ENCODE data around the gene GSAP. TPM values are rescaled to one million over a fixed set of nuclear protein-coding genes. Genes with fewer than 3 reads are reported as not detected.

The GSAP gene
- total and polyA plus RNA-seq, 3 experiments from 2014 or later = 2.0 to 11.9 (median 2.9) TPM

GRCh38 chr7:77415476-77415822, 700 bp downstream of the GSAP start:
- peak overlapping the region; percentile 76 to 91 (median 83) for H3K4me3 Mint-ChIP-seq
- H3K27ac Mint-ChIP-seq = peak overlapping the region; percentile 17 to 82 (median 50)
- H3K4me1 Mint-ChIP-seq = peaks cover 32 to 59% (median 47%) of the 10 kb centered on the region in 3 donors
- H3K27me3 ChIP-seq (ENCODE audit: insufficient read depth, low read length, poor library complexity, severe bottlenecking) = no peaks in the 10 kb centered on the region
- ChIA-PET CTCF (interaction anchor here (0.6 to 2.3 kb wide), 5 partner anchors 9 to 285 kb away, joined by 3 to 9 read pairs (median 4); no protein-coding TSS in a partner anchor), POLR2A (interaction anchor here (0.5 to 1.9 kb wide), 5 partner anchors 9 to 130 kb away, joined by 3 to 10 read pairs (median 5); no protein-coding TSS in a partner anchor)
- H3K27me3 Mint-ChIP-seq = peaks cover 0 to 1% of the 10 kb centered on the region in 2 donors
- H3K4me1 ChIP-seq (ENCODE audit: insufficient read depth, low read length) = peaks cover 28% of the 10 kb centered on the region
- no peaks in the 10 kb centered on the region for H3K9me3 Mint-ChIP-seq
- H3K27ac ChIP-seq (ENCODE audit: low read depth, low read length) = peak overlapping the region; percentile 53
- peaks cover 0 to 3% (median 0%) of the 10 kb centered on the region in 3 donors for H3K36me3 Mint-ChIP-seq
- peak overlapping the region; percentile 72 for H3K4me3 ChIP-seq (ENCODE audit: low read length)
- H3K36me3 ChIP-seq (ENCODE audit: insufficient read depth, low read length) = no peaks in the 10 kb centered on the region
- no peaks in the 10 kb centered on the region for H3K9me3 ChIP-seq (ENCODE audit: low read length)
- DNase-seq = peak in 4 of 5 donors; percentile 6 to 48 (median 34)

DNA sequence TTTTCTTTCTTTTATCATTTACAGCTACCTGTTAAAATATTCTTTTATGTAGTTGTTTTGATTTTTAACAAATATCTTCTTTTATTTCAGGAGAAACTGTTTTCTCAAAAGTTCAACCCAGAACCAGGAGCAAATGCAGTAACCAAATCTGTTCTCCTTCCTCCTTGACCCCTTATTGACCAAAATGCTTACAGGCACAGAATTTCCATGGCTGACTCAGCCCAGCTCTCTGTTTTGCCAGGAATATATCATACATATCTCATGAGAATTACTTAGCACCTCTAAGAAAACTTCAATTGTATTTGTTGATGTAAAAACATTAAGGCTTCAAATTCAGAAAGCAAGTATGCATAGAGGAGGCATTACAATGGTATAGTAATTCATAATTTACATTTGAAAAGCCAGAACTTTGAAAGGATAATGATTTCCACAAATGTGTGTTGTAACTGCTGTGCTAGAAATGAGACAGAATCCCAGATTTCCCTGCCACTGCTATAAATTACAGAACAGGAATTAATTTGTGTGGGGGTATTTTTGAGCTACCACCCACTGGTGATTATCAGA, 2.2 kb downstream of the GSAP start:
- Histone ChIP-seq H3K27me3 (ENCODE audit: insufficient read depth, low read length, poor library complexity, severe bottlenecking) (no peaks in the 10 kb centered on the region), H3K9me3 (ENCODE audit: low read length) (no peaks in the 10 kb centered on the region), H3K4me3 (ENCODE audit: low read length) (no peak overlapping the region), H3K4me1 (ENCODE audit: insufficient read depth, low read length) (peaks cover 28% of the 10 kb centered on the region), H3K36me3 (ENCODE audit: insufficient read depth, low read length) (no peaks in the 10 kb centered on the region), H3K27ac (ENCODE audit: low read depth, low read length) (no peak overlapping the region)
- Mint-ChIP-seq H3K4me3 (peak overlapping the region in 6 of 7 donors; percentile 67 to 90 (median 80)), H3K36me3 (peaks cover 0 to 3% (median 0%) of the 10 kb centered on the region in 3 donors), H3K9me3 (no peaks in the 10 kb centered on the region), H3K27ac (peak overlapping the region in 5 of 8 donors; percentile 18 to 90 (median 36)), H3K27me3 (peaks cover 0 to 1% of the 10 kb centered on the region in 2 donors), H3K4me1 (peaks cover 32 to 59% (median 47%) of the 10 kb centered on the region in 3 donors)
- CTCF ChIA-PET = interaction anchor here (1.1 to 2.0 kb wide), 3 partner anchors 7 to 82 kb away, joined by 3 to 9 read pairs (median 4); no protein-coding TSS in a partner anchor
- no peak for DNase-seq
- POLR2A ChIA-PET = interaction anchor here (0.6 kb wide), 1 partner anchor 82 kb away, joined by 5 read pairs; no protein-coding TSS in a partner anchor

DNA sequence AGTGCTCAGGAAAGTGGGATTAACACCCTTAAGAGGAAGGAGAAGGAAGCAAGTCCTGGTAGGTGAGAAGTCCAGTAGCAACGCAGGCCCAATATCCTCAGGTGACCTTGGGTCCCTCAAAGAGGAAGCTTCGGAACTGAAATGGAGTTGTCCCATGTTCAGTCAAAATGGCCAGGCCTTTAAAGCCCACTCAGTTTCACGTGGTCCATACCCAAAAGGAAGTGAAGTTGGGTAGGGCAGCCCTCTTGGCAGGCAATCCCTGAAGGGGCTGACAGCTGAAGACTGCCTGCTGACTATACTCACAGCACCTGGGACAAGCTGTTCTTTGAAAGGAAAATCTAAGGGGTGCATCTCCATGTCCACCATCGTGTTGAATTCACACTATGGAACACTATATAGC, 3.0 kb downstream of the GSAP start:
- POLR2A ChIA-PET = no interaction called here
- CTCF ChIA-PET = no interaction called here
- Mint-ChIP-seq H3K9me3 (no peaks in the 10 kb centered on the region), H3K4me1 (peaks cover 32 to 52% (median 47%) of the 10 kb centered on the region in 3 donors), H3K36me3 (peaks cover 0 to 3% (median 0%) of the 10 kb centered on the region in 3 donors), H3K4me3 (peak overlapping the region in 2 of 7 donors; percentile 4 to 90), H3K27me3 (peaks cover 0 to 1% of the 10 kb centered on the region in 2 donors), H3K27ac (peak overlapping the region in 1 of 8 donors; percentile 31)
- Histone ChIP-seq H3K36me3 (ENCODE audit: insufficient read depth, low read length) (no peaks in the 10 kb centered on the region), H3K4me3 (ENCODE audit: low read length) (no peak overlapping the region), H3K27ac (ENCODE audit: low read depth, low read length) (no peak overlapping the region), H3K27me3 (ENCODE audit: insufficient read depth, low read length, poor library complexity, severe bottlenecking) (no peaks in the 10 kb centered on the region), H3K9me3 (ENCODE audit: low read length) (no peaks in the 10 kb centered on the region), H3K4me1 (ENCODE audit: insufficient read depth, low read length) (peaks cover 28% of the 10 kb centered on the region)
- no peak for DNase-seq

DNA sequence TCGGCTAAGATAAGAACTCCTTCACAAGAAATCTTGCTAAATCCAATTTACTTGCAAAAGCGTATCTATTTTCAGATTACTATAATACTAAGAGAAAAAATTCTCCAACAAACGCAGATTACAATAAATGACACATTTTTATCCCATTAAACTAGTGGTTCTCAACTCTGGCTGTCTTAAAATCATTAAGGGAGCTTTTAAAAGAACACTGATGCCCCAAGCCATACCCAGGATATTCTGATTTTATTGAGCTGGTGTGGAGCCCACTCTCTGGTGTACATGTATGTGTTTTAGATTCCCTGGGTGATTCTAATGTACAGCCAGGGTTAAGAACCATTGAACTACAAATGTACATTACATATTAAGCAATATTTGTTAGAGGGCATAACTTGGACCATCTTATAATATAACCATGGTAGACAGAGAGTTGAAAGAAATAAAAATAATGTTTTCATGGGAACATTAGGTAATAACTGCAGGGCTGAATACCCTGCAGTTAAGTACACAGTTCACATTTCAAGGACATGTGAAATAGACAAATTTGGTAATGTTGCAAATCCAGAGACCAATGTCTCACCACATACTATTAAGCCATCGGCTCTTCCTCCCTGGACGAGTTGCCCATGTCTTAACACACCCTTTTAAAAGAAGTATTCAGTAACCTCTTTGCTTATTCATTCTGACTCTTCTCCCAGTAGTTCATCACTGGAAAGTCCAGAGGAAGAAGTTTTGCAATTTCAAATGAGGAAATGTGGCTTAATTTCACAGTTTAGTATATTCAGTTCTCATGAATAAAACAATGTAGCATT, 6.2 kb downstream of the GSAP start:
- Histone ChIP-seq H3K27ac (ENCODE audit: low read depth, low read length) (no peak overlapping the region), H3K27me3 (ENCODE audit: insufficient read depth, low read length, poor library complexity, severe bottlenecking) (no peaks in the 10 kb centered on the region), H3K9me3 (ENCODE audit: low read length) (no peaks in the 10 kb centered on the region), H3K36me3 (ENCODE audit: insufficient read depth, low read length) (no peaks in the 10 kb centered on the region), H3K4me1 (ENCODE audit: insufficient read depth, low read length) (peaks cover 13% of the 10 kb centered on the region), H3K4me3 (ENCODE audit: low read length) (no peak overlapping the region)
- Mint-ChIP-seq H3K9me3 (no peaks in the 10 kb centered on the region), H3K27me3 (peaks cover 0 to 1% of the 10 kb centered on the region in 2 donors), H3K27ac (no peak overlapping the region), H3K36me3 (no peaks in the 10 kb centered on the region), H3K4me3 (no peak overlapping the region), H3K4me1 (peaks cover 22 to 41% (median 37%) of the 10 kb centered on the region in 3 donors)
- DNase-seq = no peak
- CTCF ChIA-PET = no interaction called here
- POLR2A ChIA-PET = no interaction called here

DNA sequence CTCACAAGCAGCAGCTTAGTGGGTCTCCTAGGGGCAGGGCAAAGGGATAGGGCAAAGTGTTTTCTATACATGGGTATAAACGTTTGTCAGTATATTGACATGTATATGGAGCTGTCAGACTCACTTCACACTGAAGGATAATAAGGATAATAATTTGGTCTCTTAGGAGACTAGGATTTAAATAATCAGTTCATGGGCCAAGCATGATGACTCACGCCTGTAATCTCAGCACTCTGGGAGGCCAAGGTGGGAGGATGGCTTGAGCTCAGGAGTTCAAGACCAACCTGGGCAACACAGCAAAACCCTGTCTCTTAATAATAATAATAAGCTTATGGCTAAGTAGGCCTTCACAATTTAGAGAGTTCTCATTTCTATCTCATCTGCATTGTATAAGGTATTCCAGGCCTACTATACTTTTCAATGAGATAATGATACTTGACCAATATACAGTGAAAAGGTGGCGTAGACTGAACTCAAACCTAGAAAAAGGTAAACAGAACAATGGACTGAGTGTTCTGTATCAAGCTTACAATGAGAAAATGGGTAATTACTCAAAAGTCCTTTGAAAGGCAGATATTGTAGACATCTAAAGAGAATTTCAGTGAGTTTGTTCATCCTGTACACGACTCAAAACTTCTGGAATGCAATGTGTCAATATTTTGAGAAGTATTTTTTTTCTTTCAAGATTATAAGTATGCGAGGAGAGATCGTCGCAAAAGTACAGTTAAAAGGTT, 7.0 kb downstream of the GSAP start:
- Histone ChIP-seq H3K4me1 (ENCODE audit: insufficient read depth, low read length) (peaks cover 6% of the 10 kb centered on the region), H3K36me3 (ENCODE audit: insufficient read depth, low read length) (no peaks in the 10 kb centered on the region), H3K27me3 (ENCODE audit: insufficient read depth, low read length, poor library complexity, severe bottlenecking) (no peaks in the 10 kb centered on the region), H3K4me3 (ENCODE audit: low read length) (no peak overlapping the region), H3K9me3 (ENCODE audit: low read length) (no peaks in the 10 kb centered on the region), H3K27ac (ENCODE audit: low read depth, low read length) (no peak overlapping the region)
- H3K9me3 Mint-ChIP-seq = no peaks in the 10 kb centered on the region
- DNase-seq = no peak
- CTCF ChIA-PET = no interaction called here
- no peaks in the 10 kb centered on the region for H3K36me3 Mint-ChIP-seq
- H3K4me3 Mint-ChIP-seq = no peak overlapping the region
- POLR2A ChIA-PET = no interaction called here
- H3K4me1 Mint-ChIP-seq = peaks cover 18 to 33% (median 29%) of the 10 kb centered on the region in 3 donors
- no peak overlapping the region for H3K27ac Mint-ChIP-seq
- no peaks in the 10 kb centered on the region for H3K27me3 Mint-ChIP-seq

GRCh38 chr7:77407906-77408305, 8.2 kb downstream of the GSAP start:
- no peaks in the 10 kb centered on the region for H3K36me3 ChIP-seq (ENCODE audit: insufficient read depth, low read length)
- no peaks in the 10 kb centered on the region for H3K27me3 ChIP-seq (ENCODE audit: insufficient read depth, low read length, poor library complexity, severe bottlenecking)
- Mint-ChIP-seq H3K4me1 (peaks cover 8 to 20% (median 16%) of the 10 kb centered on the region in 3 donors), H3K27ac (no peak overlapping the region), H3K27me3 (no peaks in the 10 kb centered on the region), H3K36me3 (peaks cover 0 to 5% (median 0%) of the 10 kb centered on the region in 3 donors), H3K4me3 (no peak overlapping the region), H3K9me3 (no peaks in the 10 kb centered on the region)
- DNase-seq = no peak
- H3K27ac ChIP-seq (ENCODE audit: low read depth, low read length) = no peak overlapping the region
- POLR2A ChIA-PET = no interaction called here
- H3K4me3 ChIP-seq (ENCODE audit: low read length) = no peak overlapping the region
- peaks cover under 1% of the 10 kb centered on the region for H3K4me1 ChIP-seq (ENCODE audit: insufficient read depth, low read length)
- CTCF ChIA-PET = no interaction called here
- no peaks in the 10 kb centered on the region for H3K9me3 ChIP-seq (ENCODE audit: low read length)

GRCh38 chr7:77406421-77406820, 9.7 kb downstream of the GSAP start:
- no peak overlapping the region for H3K4me3 ChIP-seq (ENCODE audit: low read length)
- no peak overlapping the region for H3K27ac ChIP-seq (ENCODE audit: low read depth, low read length)
- H3K4me1 Mint-ChIP-seq = peaks cover 4 to 11% (median 8%) of the 10 kb centered on the region in 3 donors
- no peaks in the 10 kb centered on the region for H3K4me1 ChIP-seq (ENCODE audit: insufficient read depth, low read length)
- H3K4me3 Mint-ChIP-seq = no peak overlapping the region
- H3K27ac Mint-ChIP-seq = no peak overlapping the region
- ChIA-PET POLR2A (interaction anchor here (1.0 kb wide), 1 partner anchor 9 kb away, joined by 3 read pairs; no protein-coding TSS in a partner anchor), CTCF (interaction anchor here (1.1 kb wide), 1 partner anchor 8 kb away, joined by 3 read pairs; no protein-coding TSS in a partner anchor)
- H3K36me3 ChIP-seq (ENCODE audit: insufficient read depth, low read length) = no peaks in the 10 kb centered on the region
- H3K27me3 Mint-ChIP-seq = peaks cover 0 to under 1% of the 10 kb centered on the region in 2 donors
- no peaks in the 10 kb centered on the region for H3K9me3 Mint-ChIP-seq
- peaks cover 1 to 9% (median 2%) of the 10 kb centered on the region in 3 donors for H3K36me3 Mint-ChIP-seq
- DNase-seq = no peak
- no peaks in the 10 kb centered on the region for H3K27me3 ChIP-seq (ENCODE audit: insufficient read depth, low read length, poor library complexity, severe bottlenecking)
- no peaks in the 10 kb centered on the region for H3K9me3 ChIP-seq (ENCODE audit: low read length)
